IPS DF 6.9 (cell line): ENCODE data around the gene DNMT1.

Experiments
- DNase-seq: peaks from one replicate; pipeline ENCODE4 v3.0.0-alpha.2; 2013; ENCODE audit warnings: low read depth, low spot score
- H3K27ac ChIP-seq: one replicate; pipeline ENCODE4 v1.5.1; 2013; ENCODE audit warnings: low read length, control low read depth
- H3K27me3 ChIP-seq: 2 replicates; pipeline ENCODE4 v1.6.1; 2013; ENCODE audit warnings: mild to moderate bottlenecking, low read length; ENCODE audit not compliant: control insufficient read depth, insufficient read depth
- H3K36me3 ChIP-seq: 2 replicates; pipeline ENCODE4 v1.6.1; 2013; ENCODE audit warnings: low read length; ENCODE audit not compliant: control insufficient read depth, insufficient read depth
- H3K4me1 ChIP-seq: 2 replicates; pipeline ENCODE4 v1.6.1; 2013; ENCODE audit warnings: low read length; ENCODE audit not compliant: control insufficient read depth, insufficient read depth
- H3K4me3 ChIP-seq: 2 replicates; pipeline ENCODE4 v1.5.1; 2013; ENCODE audit warnings: mild to moderate bottlenecking, low read length
- H3K9me3 ChIP-seq: 2 replicates; pipeline ENCODE4 v1.6.1; 2013; ENCODE audit warnings: low read length, inconsistent platforms; ENCODE audit not compliant: control insufficient read depth, insufficient read depth
- WGBS: extraction: QIAGEN DNeasy Blood & Tissue Kit; methylation state at CpG from one replicate; pipeline ENCODE4 v1.1.7; 2013; ENCODE audit warnings: mixed read lengths, missing lambda C conversion rate; ENCODE audit not compliant: insufficient read length, insufficient coverage; 5-methylcytosine and 5-hydroxymethylcytosine counted together

Gene DNMT1

DNA sequence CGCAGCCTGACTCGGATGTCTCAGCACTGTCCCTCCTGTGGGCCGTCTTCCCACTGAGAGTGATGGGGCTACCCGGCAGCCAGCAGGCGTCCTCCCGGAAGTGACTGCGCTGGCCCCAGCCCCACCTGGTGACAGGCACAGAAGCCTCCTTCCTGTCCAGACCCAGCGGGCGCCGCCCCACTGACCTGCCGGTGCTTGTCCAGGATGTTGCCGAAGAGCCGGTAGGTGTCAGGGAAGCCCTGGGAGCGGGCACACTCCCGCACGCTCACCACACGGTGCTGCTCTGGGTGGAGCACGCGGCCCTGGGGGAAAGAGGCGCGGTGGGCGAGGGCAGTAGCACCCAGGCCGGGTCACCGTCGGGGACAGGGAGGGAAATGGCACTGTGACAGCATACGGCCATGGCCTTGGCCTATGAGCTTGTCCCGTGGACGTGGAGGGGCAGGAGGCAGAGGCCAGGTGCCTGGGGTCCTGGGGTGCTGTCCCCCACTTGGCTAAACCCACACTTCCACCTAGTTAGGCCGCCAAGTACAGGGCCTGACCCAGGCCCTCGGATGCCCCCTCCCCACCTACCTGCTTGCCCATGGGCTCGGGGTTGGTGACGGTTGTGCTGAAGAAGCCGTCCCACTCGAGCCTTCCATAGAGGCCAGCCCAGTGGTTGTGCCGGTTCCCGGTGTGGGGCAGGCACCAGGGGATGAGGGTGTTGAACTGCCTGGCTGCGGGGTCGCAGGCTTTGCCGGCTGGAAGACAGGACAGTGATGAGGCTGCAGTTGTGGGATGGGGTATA, 59.0 kb downstream of the DNMT1 start:
- H3K4me3 ChIP-seq: no peak overlapping the region
- DNase-seq: no peak
- WGBS: no CpG with 5 or more reads among the region's 39 CpGs

GRCh38 chr19:10134040-10134439, 60.7 kb downstream of the DNMT1 start:
- peaks cover 53% of the 10 kb centered on the region for H3K36me3 ChIP-seq
- no peak overlapping the region for H3K4me3 ChIP-seq
- WGBS: no CpG with 5 or more reads among the region's 9 CpGs
- no peaks in the 10 kb centered on the region for H3K27me3 ChIP-seq
- H3K4me1 ChIP-seq: no peaks in the 10 kb centered on the region
- H3K27ac ChIP-seq: no peak overlapping the region
- no peak for DNase-seq
- no peaks in the 10 kb centered on the region for H3K9me3 ChIP-seq

More for the DNA sequence above, 59.0 kb downstream of the DNMT1 start:
- no peaks in the 10 kb centered on the region for H3K4me1 ChIP-seq
- no peaks in the 10 kb centered on the region for H3K27me3 ChIP-seq
- no peak overlapping the region for H3K27ac ChIP-seq
- no peaks in the 10 kb centered on the region for H3K9me3 ChIP-seq
- peaks cover 64% of the 10 kb centered on the region for H3K36me3 ChIP-seq

- H3K27ac ChIP-seq: no peak overlapping the region
- no peak overlapping the region for H3K4me3 ChIP-seq
- WGBS: no CpG with 5 or more reads among the region's 11 CpGs
- H3K9me3 ChIP-seq: no peaks in the 10 kb centered on the region
- H3K36me3 ChIP-seq: peaks cover 49% of the 10 kb centered on the region
- DNase-seq: no peak
- no peaks in the 10 kb centered on the region for H3K4me1 ChIP-seq
- H3K27me3 ChIP-seq: no peaks in the 10 kb centered on the region
These were observed 61.2 kb downstream of the DNMT1 start for GRCh38 chr19:10133596-10133995.

DNA sequence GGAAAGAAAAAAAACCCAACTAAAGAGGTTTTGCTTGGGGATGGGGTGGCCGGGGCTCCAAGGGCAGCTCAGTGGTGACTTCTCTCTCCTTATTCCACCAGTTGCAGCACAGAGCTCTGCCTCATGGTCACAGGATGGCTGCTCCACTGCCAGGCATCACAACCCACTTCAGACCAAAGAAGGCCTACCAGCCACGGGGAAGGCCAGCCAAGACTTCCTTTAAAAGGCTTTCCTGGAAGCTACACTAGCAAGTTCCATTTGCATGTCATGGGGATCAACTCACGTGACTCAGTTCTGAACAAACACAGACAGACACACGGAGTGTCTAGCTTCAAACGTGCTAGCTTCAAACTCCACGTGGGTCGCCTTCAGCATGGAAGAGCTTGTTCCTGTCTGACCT, 61.8 kb downstream of the DNMT1 start:
- DNase-seq: no peak
- H3K27me3 ChIP-seq: no peaks in the 10 kb centered on the region
- no peaks in the 10 kb centered on the region for H3K4me1 ChIP-seq
- peaks cover 42% of the 10 kb centered on the region for H3K36me3 ChIP-seq
- H3K9me3 ChIP-seq: no peaks in the 10 kb centered on the region
- no CpG with 5 or more reads among the region's 7 CpGs for WGBS
- H3K27ac ChIP-seq: no peak overlapping the region
- no peak overlapping the region for H3K4me3 ChIP-seq

DNA sequence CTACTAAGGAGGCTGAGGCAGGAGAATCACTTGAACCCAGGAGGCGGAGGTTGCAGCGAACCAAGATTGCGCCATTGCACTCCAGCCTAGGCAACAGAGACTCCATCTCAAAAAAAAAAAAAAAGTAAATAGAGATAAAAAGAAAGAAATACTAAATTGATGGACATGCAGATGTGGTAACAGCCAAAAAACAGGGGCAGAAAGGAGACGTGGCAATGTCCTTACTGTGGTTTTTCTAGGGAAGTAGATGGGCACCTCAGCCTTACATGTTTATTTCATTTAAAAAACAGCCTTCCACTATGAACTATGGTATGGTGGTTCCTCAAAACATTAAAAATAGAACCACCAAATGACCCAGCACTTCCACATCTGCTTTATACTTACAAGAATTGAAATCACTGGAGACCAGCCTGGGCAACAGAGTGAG, 68.5 kb downstream of the DNMT1 start:
- no peak for DNase-seq
- Histone ChIP-seq H3K4me1 (no peaks in the 10 kb centered on the region), H3K27me3 (no peaks in the 10 kb centered on the region), H3K4me3 (no peak overlapping the region), H3K27ac (no peak overlapping the region), H3K36me3 (no peaks in the 10 kb centered on the region), H3K9me3 (no peaks in the 10 kb centered on the region)
- no CpG with 5 or more reads among the region's 4 CpGs for WGBS

GRCh38 chr19:10124429-10124828, 70.3 kb downstream of the DNMT1 start:
- WGBS: no CpG with 5 or more reads among the region's 7 CpGs

GRCh38 chr19:10122045-10122444, 72.7 kb downstream of the DNMT1 start:
- no peak overlapping the region for H3K27ac ChIP-seq
- H3K36me3 ChIP-seq: peaks cover 6% of the 10 kb centered on the region
- no peaks in the 10 kb centered on the region for H3K9me3 ChIP-seq
- no peak for DNase-seq
- no peak overlapping the region for H3K4me3 ChIP-seq
- WGBS: no CpG with 5 or more reads among the region's 6 CpGs
- peaks cover 3% of the 10 kb centered on the region; the same call in 1 of the 2 replicates for H3K4me1 ChIP-seq
- H3K27me3 ChIP-seq: no peaks in the 10 kb centered on the region

More at GRCh38 chr19:10124429-10124828, 70.3 kb downstream of the DNMT1 start:
- DNase-seq: no peak
- Histone ChIP-seq H3K27ac (no peak overlapping the region), H3K4me1 (no peaks in the 10 kb centered on the region), H3K27me3 (no peaks in the 10 kb centered on the region), H3K36me3 (no peaks in the 10 kb centered on the region), H3K4me3 (no peak overlapping the region), H3K9me3 (no peaks in the 10 kb centered on the region)

GRCh38 chr19:10120538-10121189, 74.1 kb downstream of the DNMT1 start:
- no peak overlapping the region for H3K27ac ChIP-seq
- H3K4me1 ChIP-seq: peaks cover 3% of the 10 kb centered on the region; the same call in 1 of the 2 replicates
- H3K36me3 ChIP-seq: peaks cover 19% of the 10 kb centered on the region
- H3K9me3 ChIP-seq: no peaks in the 10 kb centered on the region
- no peaks in the 10 kb centered on the region for H3K27me3 ChIP-seq
- WGBS: no CpG with 5 or more reads among the region's 9 CpGs
- no peak overlapping the region for H3K4me3 ChIP-seq
- no peak for DNase-seq

GRCh38 chr19:10118960-10119359, 75.8 kb downstream of the DNMT1 start:
- Histone ChIP-seq H3K9me3 (no peaks in the 10 kb centered on the region), H3K4me3 (peak overlapping the region; percentile 85), H3K27me3 (no peaks in the 10 kb centered on the region), H3K36me3 (peaks cover 25% of the 10 kb centered on the region), H3K4me1 (peaks cover 3% of the 10 kb centered on the region; the same call in 1 of the 2 replicates), H3K27ac (no peak overlapping the region)
- WGBS: no CpG with 5 or more reads among the region's 12 CpGs
- DNase-seq: no peak

- no peak for DNase-seq
- no peak overlapping the region for H3K27ac ChIP-seq
- peaks cover 25% of the 10 kb centered on the region for H3K36me3 ChIP-seq
These were observed 77.7 kb downstream of the DNMT1 start for GRCh38 chr19:10116866-10117616.

More at GRCh38 chr19:10116866-10117616, 77.7 kb downstream of the DNMT1 start:
- Histone ChIP-seq H3K27me3 (no peaks in the 10 kb centered on the region), H3K4me3 (no peak overlapping the region), H3K9me3 (no peaks in the 10 kb centered on the region), H3K4me1 (peaks cover 3% of the 10 kb centered on the region; the same call in 1 of the 2 replicates)
- WGBS: no CpG with 5 or more reads among the region's 21 CpGs
